GM12864 (cell line): ENCODE measurements around the gene CLCN1.

Experiments
- DNase-seq: peaks from one replicate; pipeline ENCODE4 v3.0.0-alpha.2; 2011; ENCODE audit warnings: low read depth
- H3K4me3 ChIP-seq: 2 replicates; pipeline ENCODE4 v1.5.1; 2011; ENCODE audit warnings: mild to moderate bottlenecking, low read depth, low read length, control low read depth
- TF ChIP-seq, protein P1 (sequence below): IDR thresholded peaks from 2 replicates; pipeline ENCODE4 v1.5.1; 2011; ENCODE audit warnings: low read depth, mild to moderate bottlenecking, moderate library complexity, low read length, control low read depth, inconsistent platforms; ENCODE audit errors: missing control alignments

The CLCN1 gene

DNA sequence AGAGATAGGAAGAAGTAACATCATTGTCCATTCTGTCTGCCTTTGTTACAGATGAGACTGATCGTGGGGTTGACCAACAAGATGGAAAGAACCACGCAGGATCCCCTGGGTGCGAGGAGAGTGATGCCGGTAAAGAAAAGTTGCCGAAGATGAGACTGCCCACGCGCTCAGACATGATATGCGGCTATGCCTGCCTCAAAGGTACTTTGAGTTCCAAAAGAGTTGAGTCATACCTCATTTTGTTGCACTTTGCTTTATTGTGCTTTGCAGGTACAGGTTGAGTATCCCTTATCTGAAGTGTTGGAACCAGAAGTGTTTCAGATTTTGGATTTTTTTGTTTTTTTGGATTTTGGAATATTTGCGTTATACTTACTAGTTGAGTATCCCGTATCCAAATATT, 12.2 kb upstream of the CLCN1 start:
- TF ChIP-seq, protein P1, sequence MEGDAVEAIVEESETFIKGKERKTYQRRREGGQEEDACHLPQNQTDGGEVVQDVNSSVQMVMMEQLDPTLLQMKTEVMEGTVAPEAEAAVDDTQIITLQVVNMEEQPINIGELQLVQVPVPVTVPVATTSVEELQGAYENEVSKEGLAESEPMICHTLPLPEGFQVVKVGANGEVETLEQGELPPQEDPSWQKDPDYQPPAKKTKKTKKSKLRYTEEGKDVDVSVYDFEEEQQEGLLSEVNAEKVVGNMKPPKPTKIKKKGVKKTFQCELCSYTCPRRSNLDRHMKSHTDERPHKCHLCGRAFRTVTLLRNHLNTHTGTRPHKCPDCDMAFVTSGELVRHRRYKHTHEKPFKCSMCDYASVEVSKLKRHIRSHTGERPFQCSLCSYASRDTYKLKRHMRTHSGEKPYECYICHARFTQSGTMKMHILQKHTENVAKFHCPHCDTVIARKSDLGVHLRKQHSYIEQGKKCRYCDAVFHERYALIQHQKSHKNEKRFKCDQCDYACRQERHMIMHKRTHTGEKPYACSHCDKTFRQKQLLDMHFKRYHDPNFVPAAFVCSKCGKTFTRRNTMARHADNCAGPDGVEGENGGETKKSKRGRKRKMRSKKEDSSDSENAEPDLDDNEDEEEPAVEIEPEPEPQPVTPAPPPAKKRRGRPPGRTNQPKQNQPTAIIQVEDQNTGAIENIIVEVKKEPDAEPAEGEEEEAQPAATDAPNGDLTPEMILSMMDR: no peak
- DNase-seq: no peak
- H3K4me3 ChIP-seq: no peak overlapping the region

DNA sequence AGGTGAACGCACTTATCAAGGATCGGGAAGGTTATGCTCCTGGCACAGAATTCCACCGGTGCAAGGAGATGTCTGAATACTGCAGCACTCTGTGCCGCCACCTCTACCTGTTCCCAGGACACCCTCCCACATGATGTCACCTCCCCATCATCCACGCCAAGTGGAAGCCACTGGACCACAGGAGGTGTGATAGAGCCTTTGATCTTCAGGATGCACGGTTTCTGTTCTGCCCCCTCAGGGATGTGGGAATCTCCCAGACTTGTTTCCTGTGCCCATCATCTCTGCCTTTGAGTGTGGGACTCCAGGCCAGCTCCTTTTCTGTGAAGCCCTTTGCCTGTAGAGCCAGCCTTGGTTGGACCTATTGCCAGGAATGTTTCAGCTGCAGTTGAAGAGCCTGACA, 11.0 kb upstream of the CLCN1 start:
- no peak overlapping the region for H3K4me3 ChIP-seq
- DNase-seq: no peak
- TF ChIP-seq, protein P1: no peak

DNA sequence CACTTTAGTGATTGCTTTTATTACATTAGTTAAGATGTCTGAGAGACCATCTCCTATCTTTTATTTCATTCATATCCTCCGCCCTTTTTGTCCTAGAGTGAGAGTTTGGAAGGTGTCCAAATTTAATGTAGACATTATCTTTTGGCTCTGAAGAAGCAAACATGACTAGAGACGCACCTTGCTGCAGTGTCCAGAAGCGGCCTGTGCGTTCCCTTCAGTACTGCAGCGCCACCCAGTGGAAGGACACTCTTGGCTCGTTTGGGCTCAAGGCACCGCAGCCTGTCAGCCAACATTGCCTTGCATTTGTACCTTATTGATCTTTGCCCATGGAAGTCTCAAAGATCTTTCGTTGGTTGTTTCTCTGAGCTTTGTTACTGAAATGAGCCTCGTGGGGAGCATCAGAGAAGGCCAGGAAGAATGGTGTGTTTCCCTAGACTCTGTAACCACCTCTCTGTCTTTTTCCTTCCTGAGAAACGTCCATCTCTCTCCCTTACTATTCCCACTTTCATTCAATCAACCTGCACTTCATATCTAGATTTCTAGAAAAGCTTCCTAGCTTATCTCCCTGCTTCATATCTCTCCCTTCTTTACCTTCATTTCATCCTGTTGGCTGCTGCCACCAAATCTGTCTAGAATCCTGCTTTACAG, 10.4 kb upstream of the CLCN1 start:
- H3K4me3 ChIP-seq: no peak overlapping the region
- no peak for DNase-seq
- TF ChIP-seq, protein P1: peak; percentile 76

DNA sequence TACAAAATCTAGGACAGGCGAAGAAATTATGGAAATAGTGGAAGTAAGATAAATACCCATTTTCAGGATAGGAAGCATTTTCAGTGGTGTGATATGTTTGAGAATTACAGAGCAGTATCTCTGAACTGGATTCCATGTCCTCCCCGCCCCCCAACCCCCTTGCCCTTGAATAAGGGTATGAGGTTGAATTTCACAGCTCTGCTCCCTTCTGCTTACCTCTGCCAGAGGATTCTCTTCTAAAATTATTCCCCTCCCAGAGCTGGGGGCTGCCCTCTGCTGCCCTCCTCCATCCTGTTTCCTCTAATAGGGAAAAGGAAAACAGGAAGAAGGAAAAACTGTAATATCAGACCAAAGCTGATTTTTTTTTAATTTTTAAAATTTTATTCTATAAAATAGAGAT, 7.3 kb upstream of the CLCN1 start:
- DNase-seq: no peak
- TF ChIP-seq, protein P1: no peak
- no peak overlapping the region for H3K4me3 ChIP-seq

DNA sequence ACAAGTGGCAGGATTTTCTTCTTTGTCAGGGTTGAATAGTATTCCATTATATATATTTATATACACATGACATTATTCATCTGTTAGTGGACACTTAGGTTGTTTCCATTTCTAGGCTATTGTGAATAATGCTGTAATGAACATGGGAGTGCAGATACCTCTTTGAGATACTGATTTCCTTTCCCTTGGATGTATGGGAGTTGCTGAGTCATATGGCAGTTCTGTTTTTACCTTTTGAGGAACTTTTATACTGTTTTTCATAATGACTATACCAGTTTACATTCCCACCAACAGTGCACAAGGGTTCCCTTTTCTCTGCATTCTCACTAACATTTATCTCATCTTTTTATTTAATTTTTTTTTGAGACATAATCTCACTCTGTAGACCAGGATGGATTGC, 1.8 kb upstream of the CLCN1 start:
- no peak for DNase-seq
- no peak overlapping the region for H3K4me3 ChIP-seq
- TF ChIP-seq, protein P1: no peak

DNA sequence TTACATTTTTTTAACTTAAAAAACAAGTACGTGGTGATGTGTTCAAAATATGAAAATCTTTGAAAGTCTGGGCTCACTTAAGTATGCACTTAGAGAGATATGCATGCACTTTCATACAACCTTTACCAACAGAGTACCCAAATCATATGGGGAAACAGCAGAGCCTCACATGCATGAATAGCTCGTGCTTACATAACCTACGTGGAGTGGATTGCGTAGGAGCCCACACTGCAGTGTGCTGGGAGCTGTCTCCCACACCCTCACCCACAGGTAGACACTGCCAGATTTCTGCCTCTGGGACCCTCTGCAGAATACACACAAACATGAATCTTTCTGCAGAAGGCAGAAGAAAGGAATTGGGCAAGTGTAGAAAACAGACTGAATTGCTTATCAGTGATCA, 581 bp downstream of the CLCN1 start:
- no peak overlapping the region for H3K4me3 ChIP-seq
- TF ChIP-seq, protein P1: no peak
- no peak for DNase-seq

DNA sequence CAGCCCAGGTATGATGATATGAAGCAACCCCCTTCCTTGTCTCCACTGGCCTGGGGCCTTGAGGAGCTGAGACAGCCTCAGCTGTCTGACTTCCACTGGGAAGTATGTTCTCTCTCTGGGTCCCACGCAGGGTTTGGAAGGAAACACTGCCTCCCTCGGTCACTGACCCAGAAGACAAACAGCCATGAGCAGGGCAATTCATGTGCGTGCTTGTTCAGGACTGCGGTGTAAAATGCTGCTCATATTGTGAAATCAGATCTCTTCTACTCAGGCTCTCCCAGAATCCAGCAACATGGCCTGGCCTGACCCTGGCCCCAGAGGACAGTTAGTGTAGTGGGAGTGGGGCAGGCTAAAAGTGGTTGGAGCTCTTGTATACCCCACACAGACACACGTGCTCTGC, 2.8 kb downstream of the CLCN1 start:
- TF ChIP-seq, protein P1: no peak
- DNase-seq: no peak
- H3K4me3 ChIP-seq: no peak overlapping the region
